IPS-20b (cell line): ENCODE data around the gene DAGLA.
"Not testable (repeated sequence)": the region's sequence is repeated elsewhere in the genome, so short reads cannot be mapped to it uniquely, and the experiment has no call there.

Experiments
- H3K27ac ChIP-seq: one replicate; pipeline ENCODE4 v1.5.1; 2013; ENCODE audit warnings: low read length
- H3K27me3 ChIP-seq: 2 replicates; pipeline ENCODE4 v1.6.1; 2013; ENCODE audit warnings: mild to moderate bottlenecking, low read length, inconsistent platforms; ENCODE audit not compliant: insufficient read depth
- H3K36me3 ChIP-seq: 2 replicates; pipeline ENCODE4 v1.6.1; 2013; ENCODE audit warnings: low read depth, mild to moderate bottlenecking, inconsistent platforms, low read length, moderate library complexity; ENCODE audit not compliant: insufficient read depth
- H3K4me1 ChIP-seq: 2 replicates; pipeline ENCODE4 v1.6.1; 2013; ENCODE audit warnings: mild to moderate bottlenecking, control low read depth, inconsistent platforms, low read length, moderate library complexity; ENCODE audit not compliant: insufficient read depth
- H3K4me3 ChIP-seq: 2 replicates; pipeline ENCODE4 v1.5.1; 2013; ENCODE audit warnings: mild to moderate bottlenecking, low read length, inconsistent platforms
- H3K9ac ChIP-seq: 2 replicates; pipeline ENCODE4 v1.6.1; 2013; ENCODE audit warnings: low read depth, mild to moderate bottlenecking, inconsistent platforms, low read length, moderate library complexity
- H3K9me3 ChIP-seq: 2 replicates; pipeline ENCODE4 v1.6.1; 2013; ENCODE audit warnings: mild to moderate bottlenecking, low read depth, low read length, inconsistent platforms; ENCODE audit not compliant: insufficient read depth

The DAGLA gene

GRCh38 chr11:61652135-61652534 is 28.1 kb upstream of the DAGLA start:
- H3K9me3 ChIP-seq: no peaks in the 10 kb centered on the region
- peaks cover 4% of the 10 kb centered on the region for H3K4me1 ChIP-seq
- no peaks in the 10 kb centered on the region for H3K27me3 ChIP-seq
- no peak overlapping the region for H3K27ac ChIP-seq
- no peak overlapping the region for H3K9ac ChIP-seq
- H3K4me3 ChIP-seq: no peak overlapping the region
- H3K36me3 ChIP-seq: no peaks in the 10 kb centered on the region

GRCh38 chr11:61654397-61654829 is 25.8 kb upstream of the DAGLA start:
- Histone ChIP-seq H3K27me3 (no peaks in the 10 kb centered on the region), H3K4me1 (peaks cover 15% of the 10 kb centered on the region), H3K36me3 (no peaks in the 10 kb centered on the region), H3K4me3 (no peak overlapping the region), H3K9ac (no peak overlapping the region), H3K9me3 (no peaks in the 10 kb centered on the region), H3K27ac (no peak overlapping the region)

- not testable (repeated sequence) for H3K9ac ChIP-seq, H3K27me3 ChIP-seq, H3K36me3 ChIP-seq, H3K9me3 ChIP-seq, H3K27ac ChIP-seq, H3K4me3 ChIP-seq
- peaks cover 16% of the 10 kb centered on the region for H3K4me1 ChIP-seq
Measured at GRCh38 chr11:61655266-61656159, 24.7 kb upstream of the DAGLA start.

GRCh38 chr11:61656347-61657077 is 23.7 kb upstream of the DAGLA start:
- no peak overlapping the region for H3K27ac ChIP-seq
- H3K4me3 ChIP-seq: no peak overlapping the region
- H3K9ac ChIP-seq: no peak overlapping the region
- H3K27me3 ChIP-seq: no peaks in the 10 kb centered on the region
- no peaks in the 10 kb centered on the region for H3K9me3 ChIP-seq
- H3K4me1 ChIP-seq: peaks cover 16% of the 10 kb centered on the region
- no peaks in the 10 kb centered on the region for H3K36me3 ChIP-seq

GRCh38 chr11:61657566-61658290 is 22.5 kb upstream of the DAGLA start:
- peaks cover 16% of the 10 kb centered on the region for H3K4me1 ChIP-seq
- no peaks in the 10 kb centered on the region for H3K36me3 ChIP-seq
- no peak overlapping the region for H3K4me3 ChIP-seq
- no peak overlapping the region for H3K27ac ChIP-seq
- no peaks in the 10 kb centered on the region for H3K27me3 ChIP-seq
- H3K9me3 ChIP-seq: no peaks in the 10 kb centered on the region
- no peak overlapping the region for H3K9ac ChIP-seq

GRCh38 chr11:61659413-61660196 is 20.6 kb upstream of the DAGLA start:
- Histone ChIP-seq H3K9me3 (no peaks in the 10 kb centered on the region), H3K36me3 (no peaks in the 10 kb centered on the region), H3K27ac (no peak overlapping the region), H3K4me1 (peaks cover 14% of the 10 kb centered on the region), H3K4me3 (no peak overlapping the region), H3K9ac (no peak overlapping the region), H3K27me3 (no peaks in the 10 kb centered on the region)

- peaks cover 12% of the 10 kb centered on the region for H3K4me1 ChIP-seq
- not testable (repeated sequence) for H3K9ac ChIP-seq, H3K36me3 ChIP-seq, H3K9me3 ChIP-seq, H3K27ac ChIP-seq, H3K27me3 ChIP-seq, H3K4me3 ChIP-seq
Measured at GRCh38 chr11:61660997-61661396, 19.2 kb upstream of the DAGLA start.

- Histone ChIP-seq H3K4me3 (no peak overlapping the region), H3K9ac (no peak overlapping the region), H3K9me3 (no peaks in the 10 kb centered on the region), H3K27ac (no peak overlapping the region), H3K4me1 (no peaks in the 10 kb centered on the region), H3K36me3 (no peaks in the 10 kb centered on the region), H3K27me3 (no peaks in the 10 kb centered on the region)
Measured at GRCh38 chr11:61666684-61667297, 13.4 kb upstream of the DAGLA start.

GRCh38 chr11:61667684-61668305 is 12.4 kb upstream of the DAGLA start:
- no peak overlapping the region for H3K9ac ChIP-seq

GRCh38 chr11:61669417-61669816 is 10.8 kb upstream of the DAGLA start:
- Histone ChIP-seq H3K9ac (no peak overlapping the region), H3K4me3 (no peak overlapping the region), H3K36me3 (no peaks in the 10 kb centered on the region), H3K9me3 (no peaks in the 10 kb centered on the region), H3K27me3 (no peaks in the 10 kb centered on the region), H3K27ac (no peak overlapping the region), H3K4me1 (no peaks in the 10 kb centered on the region)

More at GRCh38 chr11:61667684-61668305, 12.4 kb upstream of the DAGLA start:
- Histone ChIP-seq H3K27me3 (no peaks in the 10 kb centered on the region), H3K9me3 (no peaks in the 10 kb centered on the region), H3K36me3 (no peaks in the 10 kb centered on the region), H3K4me3 (no peak overlapping the region), H3K4me1 (no peaks in the 10 kb centered on the region), H3K27ac (no peak overlapping the region)
